Measurements from ENCODE around the gene FBLL1.
"Not testable (repeated sequence)": the region's sequence is repeated elsewhere in the genome, so short reads cannot be mapped to it uniquely, and the experiment has no call there.

FBLL1 gene

GRCh38 chr5:168553377-168554130, 24.4 kb downstream of the FBLL1 start:
- no peak for DNase-seq

GRCh38 chr5:168557389-168557788, 28.3 kb downstream of the FBLL1 start:
- no peak for DNase-seq

GRCh38 chr5:168562279-168562678, 33.2 kb downstream of the FBLL1 start:
- no peak for DNase-seq

GRCh38 chr5:168563959-168564358, 34.9 kb downstream of the FBLL1 start:
- no peak for DNase-seq

GRCh38 chr5:168568738-168569137, 39.6 kb downstream of the FBLL1 start:
- no peak for DNase-seq

GRCh38 chr5:168570490-168571328, 41.6 kb downstream of the FBLL1 start:
- DNase-seq: no peak

GRCh38 chr5:168573663-168574062, 44.6 kb downstream of the FBLL1 start:
- not testable (repeated sequence) for DNase-seq

GRCh38 chr5:168574156-168574555, 45.1 kb downstream of the FBLL1 start:
- not testable (repeated sequence) for DNase-seq

GRCh38 chr5:168575391-168576372, 46.6 kb downstream of the FBLL1 start:
- DNase-seq: no peak

- DNase-seq: peak; percentile 14
These were observed 48.9 kb downstream of the FBLL1 start for GRCh38 chr5:168578006-168578405.

- DNase-seq: no peak
These were observed 49.7 kb downstream of the FBLL1 start, which contains the start of gene PANK3 for GRCh38 chr5:168578538-168579487. Gene PANK3, minus strand, starts transcription at chr5:168579368. Its CDS starts 85 bp downstream, at chr5:168579283.

GRCh38 chr5:168579488-168580226, 50.6 kb downstream of the FBLL1 start:
- peak; percentile 99 for DNase-seq

GRCh38 chr5:168580227-168580508, 51.1 kb downstream of the FBLL1 start:
- DNase-seq: peak; percentile 17

Data from fibroblast of skin of right biceps (primary cell).